ENCODE results near the gene ACACB.
A peak's percentile ranks its signal among the peaks of the same experiment; 100 is the strongest.

Gene ACACB

DNA sequence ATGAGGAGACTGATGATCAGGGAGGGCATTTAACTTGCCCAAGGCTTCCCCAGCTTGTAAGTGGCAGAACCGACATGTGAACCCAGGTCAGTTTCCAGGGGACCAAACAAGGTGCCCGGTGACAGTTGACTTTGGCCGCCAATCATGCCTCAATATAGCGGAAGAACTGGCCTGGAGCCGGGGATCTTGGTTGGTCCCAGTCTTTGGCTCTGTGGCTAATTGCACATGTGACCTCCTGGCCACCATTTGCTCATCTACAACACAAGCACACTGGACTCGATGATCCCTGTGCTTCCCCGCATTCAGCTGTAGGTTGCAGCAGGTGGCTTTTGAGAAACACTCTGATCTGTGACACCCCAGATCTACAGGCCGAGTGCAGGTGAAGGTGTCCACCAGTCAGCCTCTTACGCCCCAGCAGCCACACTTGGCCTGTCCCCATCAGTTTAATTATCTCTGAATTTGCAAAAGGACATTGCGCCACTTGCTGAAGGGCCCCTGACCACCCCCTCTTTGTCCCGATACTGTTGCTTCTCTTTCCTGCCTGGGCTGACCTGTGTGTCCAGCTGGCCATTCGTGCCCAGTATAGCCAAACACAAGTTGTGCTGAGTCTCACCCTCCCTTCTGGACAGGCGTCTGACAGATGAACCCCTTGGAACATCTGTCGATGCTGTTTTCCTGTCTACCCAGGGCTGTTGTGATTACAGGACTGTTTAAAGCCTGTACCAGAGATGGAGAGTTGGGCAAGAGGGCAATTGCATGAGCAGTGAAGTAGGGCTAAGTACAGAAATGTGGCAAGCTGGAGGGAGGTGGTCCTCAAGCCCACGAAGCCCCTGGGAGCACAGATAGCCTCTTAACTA is 14.1 kb downstream of the ACACB start:
- Histone ChIP-seq H3K27ac (ENCODE audit: low read length) (no peak overlapping the region), H3K79me2 (ENCODE audit: insufficient read depth, low read length) (no peaks in the 10 kb centered on the region), H4K20me1 (ENCODE audit: insufficient read depth, low read length) (no peaks in the 10 kb centered on the region; the same call in 1 of the 2 replicates), H3K4me3 (ENCODE audit: low read depth in 1 of 2, low read length in 2 of 2) (no peak overlapping the region), H2AFZ (ENCODE audit: low read depth, low read length) (no peak overlapping the region), H3K36me3 (ENCODE audit: insufficient read depth, low read length) (no peaks in the 10 kb centered on the region), H3K4me2 (ENCODE audit: insufficient read depth, low read length) (no peak overlapping the region), H3K27me3 (ENCODE audit: insufficient read depth, low read length, poor library complexity) (no peaks in the 10 kb centered on the region), H3K4me1 (ENCODE audit: insufficient read depth, low read length) (no peaks in the 10 kb centered on the region), H3K9ac (ENCODE audit: low read depth, low read length) (no peak overlapping the region), H3K9me3 (ENCODE audit: insufficient read depth, low read length, severe bottlenecking) (no peaks in the 10 kb centered on the region)
- ATAC-seq (ENCODE audit: insufficient read depth, low read depth) (no peak), DNase-seq (no peak)
- TF ChIP-seq, protein P1, sequence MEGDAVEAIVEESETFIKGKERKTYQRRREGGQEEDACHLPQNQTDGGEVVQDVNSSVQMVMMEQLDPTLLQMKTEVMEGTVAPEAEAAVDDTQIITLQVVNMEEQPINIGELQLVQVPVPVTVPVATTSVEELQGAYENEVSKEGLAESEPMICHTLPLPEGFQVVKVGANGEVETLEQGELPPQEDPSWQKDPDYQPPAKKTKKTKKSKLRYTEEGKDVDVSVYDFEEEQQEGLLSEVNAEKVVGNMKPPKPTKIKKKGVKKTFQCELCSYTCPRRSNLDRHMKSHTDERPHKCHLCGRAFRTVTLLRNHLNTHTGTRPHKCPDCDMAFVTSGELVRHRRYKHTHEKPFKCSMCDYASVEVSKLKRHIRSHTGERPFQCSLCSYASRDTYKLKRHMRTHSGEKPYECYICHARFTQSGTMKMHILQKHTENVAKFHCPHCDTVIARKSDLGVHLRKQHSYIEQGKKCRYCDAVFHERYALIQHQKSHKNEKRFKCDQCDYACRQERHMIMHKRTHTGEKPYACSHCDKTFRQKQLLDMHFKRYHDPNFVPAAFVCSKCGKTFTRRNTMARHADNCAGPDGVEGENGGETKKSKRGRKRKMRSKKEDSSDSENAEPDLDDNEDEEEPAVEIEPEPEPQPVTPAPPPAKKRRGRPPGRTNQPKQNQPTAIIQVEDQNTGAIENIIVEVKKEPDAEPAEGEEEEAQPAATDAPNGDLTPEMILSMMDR (IDR thresholded peaks at IDR 0.05; ENCODE audit: borderline replicate concordance, extremely low read depth, low read length, poor library complexity, severe bottlenecking): no peak
- no peak for TF ChIP-seq EZH2 (IDR thresholded peaks at IDR 0.05; ENCODE audit: borderline replicate concordance, low read depth, low read length, severe bottlenecking)

DNA sequence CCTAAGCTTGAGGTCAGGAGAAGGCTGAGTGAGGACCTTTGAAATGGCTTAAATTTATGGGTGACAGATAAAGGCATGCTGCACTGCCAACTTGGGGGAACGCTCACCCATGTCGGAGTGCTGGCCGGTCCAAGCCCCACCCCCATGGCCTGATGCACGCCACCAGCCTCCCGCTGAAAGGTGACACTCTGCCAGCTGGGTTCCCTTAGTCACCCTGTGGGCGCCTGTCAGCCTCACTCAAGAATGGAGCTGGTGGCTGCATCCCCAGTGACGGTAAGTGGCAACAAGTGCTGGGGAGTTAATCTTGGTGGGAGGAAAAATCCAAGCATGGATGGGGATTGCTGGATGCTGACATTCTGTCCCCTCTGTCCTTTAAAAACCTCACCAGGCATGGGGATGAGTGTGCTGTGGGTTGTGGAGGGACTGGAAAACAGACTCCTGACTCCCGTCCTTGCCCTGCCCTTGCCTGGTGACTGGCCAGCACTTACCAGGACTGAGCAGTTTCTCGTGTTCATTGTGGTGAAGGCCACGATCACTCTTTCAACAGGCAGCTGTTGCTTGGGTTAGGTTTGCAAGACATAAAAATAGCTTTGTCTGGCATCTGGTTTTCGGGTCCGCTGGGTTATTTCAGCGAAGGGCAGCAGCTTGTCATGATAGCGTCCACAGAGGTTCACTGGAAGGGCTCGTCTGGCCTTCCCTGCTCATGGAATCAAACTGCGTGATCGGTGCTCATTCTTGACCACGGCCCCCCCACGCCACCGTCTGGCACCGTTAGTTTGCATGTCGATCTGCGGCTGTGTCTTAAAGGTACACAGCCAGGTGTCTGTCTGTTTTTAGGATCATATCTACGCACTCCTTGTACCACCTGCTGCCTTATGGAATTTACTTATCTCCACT is 15.0 kb downstream of the ACACB start:
- Histone ChIP-seq H3K9me3 (ENCODE audit: insufficient read depth, low read length, severe bottlenecking) (no peaks in the 10 kb centered on the region), H2AFZ (ENCODE audit: low read depth, low read length) (no peak overlapping the region), H3K4me2 (ENCODE audit: insufficient read depth, low read length) (no peak overlapping the region), H3K79me2 (ENCODE audit: insufficient read depth, low read length) (no peaks in the 10 kb centered on the region), H3K4me3 (ENCODE audit: low read depth in 1 of 2, low read length in 2 of 2) (no peak overlapping the region), H4K20me1 (ENCODE audit: insufficient read depth, low read length) (no peaks in the 10 kb centered on the region; the same call in 1 of the 2 replicates), H3K4me1 (ENCODE audit: insufficient read depth, low read length) (no peaks in the 10 kb centered on the region), H3K9ac (ENCODE audit: low read depth, low read length) (no peak overlapping the region), H3K27ac (ENCODE audit: low read length) (no peak overlapping the region), H3K36me3 (ENCODE audit: insufficient read depth, low read length) (no peaks in the 10 kb centered on the region), H3K27me3 (ENCODE audit: insufficient read depth, low read length, poor library complexity) (no peaks in the 10 kb centered on the region)
- no peak for ATAC-seq (ENCODE audit: insufficient read depth, low read depth)
- TF ChIP-seq, protein P1 (IDR thresholded peaks at IDR 0.05; ENCODE audit: borderline replicate concordance, extremely low read depth, low read length, poor library complexity, severe bottlenecking): no peak
- TF ChIP-seq EZH2 (IDR thresholded peaks at IDR 0.05; ENCODE audit: borderline replicate concordance, low read depth, low read length, severe bottlenecking): no peak
- no peak for DNase-seq

DNA sequence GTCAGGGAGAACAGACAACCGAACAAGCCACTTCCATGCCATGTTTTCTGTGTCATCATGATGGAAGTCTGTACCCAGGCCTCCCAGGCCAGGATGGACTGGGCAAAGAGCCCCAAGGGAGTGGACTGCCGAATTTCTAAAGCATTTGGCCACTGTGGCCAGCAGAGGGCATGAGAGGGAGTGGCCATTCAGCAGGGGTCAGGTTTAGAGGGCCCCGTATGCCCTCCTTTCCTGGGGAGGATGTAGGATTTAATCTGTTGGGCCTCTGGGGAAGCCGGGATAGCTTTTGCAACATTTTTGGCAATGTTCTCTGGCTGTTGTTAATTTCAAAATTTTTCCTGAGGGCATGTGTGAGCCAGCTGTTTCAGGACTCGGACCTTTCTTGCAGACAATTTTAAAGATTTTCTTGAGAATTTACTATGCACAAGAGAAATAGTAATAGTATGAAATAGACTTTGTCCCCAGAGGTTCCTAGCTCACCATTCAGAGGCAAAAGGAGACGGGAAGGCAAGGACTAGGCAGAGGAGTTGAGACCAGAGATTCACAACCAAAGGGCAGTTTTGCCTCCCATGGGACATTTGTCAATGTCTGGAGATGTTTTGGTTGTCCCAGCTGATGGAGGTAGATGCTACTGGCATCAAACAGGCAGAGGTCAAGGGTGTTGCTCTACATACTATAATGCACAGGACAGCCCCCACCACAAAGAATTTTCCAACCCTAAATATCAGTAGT is 18.0 kb downstream of the ACACB start:
- Histone ChIP-seq H3K36me3 (ENCODE audit: insufficient read depth, low read length) (no peaks in the 10 kb centered on the region), H3K27me3 (ENCODE audit: insufficient read depth, low read length, poor library complexity) (no peaks in the 10 kb centered on the region), H3K79me2 (ENCODE audit: insufficient read depth, low read length) (no peaks in the 10 kb centered on the region), H3K4me3 (ENCODE audit: low read depth in 1 of 2, low read length in 2 of 2) (no peak overlapping the region), H3K27ac (ENCODE audit: low read length) (no peak overlapping the region), H3K9me3 (ENCODE audit: insufficient read depth, low read length, severe bottlenecking) (no peaks in the 10 kb centered on the region), H3K9ac (ENCODE audit: low read depth, low read length) (no peak overlapping the region), H2AFZ (ENCODE audit: low read depth, low read length) (no peak overlapping the region), H3K4me2 (ENCODE audit: insufficient read depth, low read length) (no peak overlapping the region), H3K4me1 (ENCODE audit: insufficient read depth, low read length) (no peaks in the 10 kb centered on the region), H4K20me1 (ENCODE audit: insufficient read depth, low read length) (no peaks in the 10 kb centered on the region; the same call in 1 of the 2 replicates)
- TF ChIP-seq, protein P1 (IDR thresholded peaks at IDR 0.05; ENCODE audit: borderline replicate concordance, extremely low read depth, low read length, poor library complexity, severe bottlenecking): peak; percentile 32
- no peak for TF ChIP-seq EZH2 (IDR thresholded peaks at IDR 0.05; ENCODE audit: borderline replicate concordance, low read depth, low read length, severe bottlenecking)
- no peak for ATAC-seq (ENCODE audit: insufficient read depth, low read depth)
- no peak for DNase-seq

All from DND-41 (cell line).